ENCODE data around the gene ZNF581.

ZNF581 gene

DNA sequence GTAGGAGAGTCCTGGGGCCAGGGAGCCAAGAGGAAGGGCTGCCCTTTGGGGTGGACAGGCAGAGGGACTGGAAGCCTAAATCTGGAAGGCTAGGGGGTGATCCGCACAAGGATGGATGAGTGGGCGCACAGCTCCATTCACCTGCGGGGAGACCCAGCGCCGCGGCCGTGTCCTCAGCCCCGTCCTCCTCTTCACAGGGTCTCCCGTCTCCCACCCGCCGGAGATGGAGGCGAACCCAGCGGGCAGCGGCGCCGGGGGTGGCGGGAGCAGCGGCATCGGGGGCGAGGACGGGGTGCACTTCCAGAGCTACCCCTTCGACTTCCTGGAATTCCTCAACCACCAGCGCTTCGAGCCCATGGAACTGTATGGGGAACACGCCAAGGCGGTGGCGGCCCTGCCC lies 30.1 kb upstream of the ZNF581 start:
- Histone ChIP-seq H3K27ac (replicated peaks) (no peak overlapping the region), H3K4me3 (replicated peaks; ENCODE audit: insufficient read depth, low read length) (no peak overlapping the region), H3K27me3 (ENCODE audit: insufficient read depth, poor library complexity, severe bottlenecking) (no peaks in the 10 kb centered on the region)
- no peak for TF ChIP-seq REST (IDR thresholded peaks at IDR 0.05; ENCODE audit: insufficient replicate concordance, low read depth)
- TF ChIP-seq GABPA (IDR thresholded peaks at IDR 0.05; ENCODE audit: low read depth), result no peak
- TF ChIP-seq, protein P1, sequence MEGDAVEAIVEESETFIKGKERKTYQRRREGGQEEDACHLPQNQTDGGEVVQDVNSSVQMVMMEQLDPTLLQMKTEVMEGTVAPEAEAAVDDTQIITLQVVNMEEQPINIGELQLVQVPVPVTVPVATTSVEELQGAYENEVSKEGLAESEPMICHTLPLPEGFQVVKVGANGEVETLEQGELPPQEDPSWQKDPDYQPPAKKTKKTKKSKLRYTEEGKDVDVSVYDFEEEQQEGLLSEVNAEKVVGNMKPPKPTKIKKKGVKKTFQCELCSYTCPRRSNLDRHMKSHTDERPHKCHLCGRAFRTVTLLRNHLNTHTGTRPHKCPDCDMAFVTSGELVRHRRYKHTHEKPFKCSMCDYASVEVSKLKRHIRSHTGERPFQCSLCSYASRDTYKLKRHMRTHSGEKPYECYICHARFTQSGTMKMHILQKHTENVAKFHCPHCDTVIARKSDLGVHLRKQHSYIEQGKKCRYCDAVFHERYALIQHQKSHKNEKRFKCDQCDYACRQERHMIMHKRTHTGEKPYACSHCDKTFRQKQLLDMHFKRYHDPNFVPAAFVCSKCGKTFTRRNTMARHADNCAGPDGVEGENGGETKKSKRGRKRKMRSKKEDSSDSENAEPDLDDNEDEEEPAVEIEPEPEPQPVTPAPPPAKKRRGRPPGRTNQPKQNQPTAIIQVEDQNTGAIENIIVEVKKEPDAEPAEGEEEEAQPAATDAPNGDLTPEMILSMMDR (IDR thresholded peaks at IDR 0.05; ENCODE audit: insufficient read depth, low read length), result no peak
- TF ChIP-seq SPI1 (IDR thresholded peaks at IDR 0.05; ENCODE audit: borderline replicate concordance, low read depth), result no peak
- no peak for TF ChIP-seq POLR2AphosphoS5 (IDR thresholded peaks at IDR 0.05; ENCODE audit: low read depth)
- DNase-seq (ENCODE audit: low read depth in 1 of 2, low spot score in 1 of 2), result no peak

- no peak overlapping the region for H3K27ac ChIP-seq (replicated peaks)
- DNase-seq (ENCODE audit: low read depth in 1 of 2, low spot score in 1 of 2), result no peak
- no peak overlapping the region for H3K4me3 ChIP-seq (replicated peaks; ENCODE audit: insufficient read depth, low read length)
- TF ChIP-seq REST (IDR thresholded peaks at IDR 0.05; ENCODE audit: insufficient replicate concordance, low read depth) (no peak), GABPA (IDR thresholded peaks at IDR 0.05; ENCODE audit: low read depth) (no peak), POLR2AphosphoS5 (IDR thresholded peaks at IDR 0.05; ENCODE audit: low read depth) (no peak), SPI1 (IDR thresholded peaks at IDR 0.05; ENCODE audit: borderline replicate concordance, low read depth) (no peak)
- TF ChIP-seq, protein P1 (IDR thresholded peaks at IDR 0.05; ENCODE audit: insufficient read depth, low read length), result no peak
- H3K27me3 ChIP-seq (ENCODE audit: insufficient read depth, poor library complexity, severe bottlenecking), result no peaks in the 10 kb centered on the region
Measured at GRCh38 chr19:55613930-55614710, 29.3 kb upstream of the ZNF581 start.

DNA sequence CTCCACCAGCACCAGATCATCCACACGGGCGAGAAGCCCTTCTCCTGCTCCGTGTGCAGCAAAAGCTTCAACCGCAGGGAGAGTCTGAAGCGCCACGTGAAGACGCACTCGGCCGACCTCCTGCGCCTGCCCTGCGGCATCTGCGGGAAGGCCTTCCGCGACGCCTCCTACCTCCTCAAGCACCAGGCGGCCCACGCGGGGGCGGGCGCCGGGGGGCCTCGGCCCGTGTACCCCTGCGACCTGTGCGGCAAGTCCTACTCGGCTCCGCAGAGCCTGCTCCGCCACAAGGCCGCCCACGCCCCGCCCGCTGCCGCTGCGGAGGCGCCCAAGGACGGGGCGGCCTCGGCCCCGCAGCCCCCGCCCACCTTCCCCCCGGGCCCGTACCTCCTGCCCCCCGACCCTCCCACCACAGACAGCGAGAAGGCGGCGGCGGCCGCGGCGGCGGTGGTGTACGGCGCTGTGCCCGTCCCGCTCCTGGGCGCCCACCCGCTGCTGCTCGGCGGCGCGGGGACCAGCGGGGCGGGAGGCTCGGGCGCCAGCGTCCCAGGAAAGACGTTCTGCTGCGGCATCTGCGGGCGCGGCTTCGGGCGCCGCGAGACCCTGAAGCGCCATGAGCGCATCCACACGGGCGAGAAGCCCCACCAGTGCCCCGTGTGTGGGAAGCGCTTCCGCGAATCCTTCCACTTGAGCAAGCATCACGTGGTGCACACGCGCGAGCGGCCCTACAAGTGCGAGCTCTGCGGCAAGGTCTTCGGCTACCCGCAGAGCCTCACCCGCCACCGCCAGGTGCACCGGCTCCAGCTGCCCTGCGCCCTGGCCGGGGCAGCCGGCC lies 28.5 kb upstream of the ZNF581 start:
- Histone ChIP-seq H3K4me3 (replicated peaks; ENCODE audit: insufficient read depth, low read length) (no peak overlapping the region), H3K27me3 (ENCODE audit: insufficient read depth, poor library complexity, severe bottlenecking) (no peaks in the 10 kb centered on the region), H3K27ac (replicated peaks) (no peak overlapping the region)
- DNase-seq (ENCODE audit: low read depth in 1 of 2, low spot score in 1 of 2), result no peak
- TF ChIP-seq, protein P1 (IDR thresholded peaks at IDR 0.05; ENCODE audit: insufficient read depth, low read length), result no peak
